GM23248 (cell line): ENCODE measurements around the gene HAND1. TPM values are rescaled to one million over a fixed set of nuclear protein-coding genes. Genes with fewer than 3 reads are reported as not detected.

Experiments used
- DNase-seq: peaks from one replicate; pipeline ENCODE4 v3.0.0-alpha.2; 2015
- H2AFZ ChIP-seq: fragments of 200-600 bp; sonication (generic); 2 replicates; pipeline ENCODE4 v1.6.1; 2016; ENCODE audit warnings: antibody characterized with exemption
- H3F3A ChIP-seq: fragments of 200-600 bp; sonication (generic); 2 replicates; pipeline ENCODE4 v1.6.1; 2016; ENCODE audit warnings: mild to moderate bottlenecking, antibody characterized with exemption, mixed run types; ENCODE audit not compliant: insufficient read depth
- H3K27ac ChIP-seq: fragments of 200-600 bp; sonication (generic); 2 replicates; pipeline ENCODE4 v1.5.1; 2016; ENCODE audit warnings: mild to moderate bottlenecking
- H3K27me3 ChIP-seq: fragments of 200-600 bp; sonication (generic); replicated peaks from 2 replicates; pipeline ENCODE4 v1.6.1; 2016; ENCODE audit warnings: mild to moderate bottlenecking; ENCODE audit not compliant: insufficient read depth
- H3K36me3 ChIP-seq: fragments of 200-600 bp; sonication (generic); 2 replicates; pipeline ENCODE4 v1.6.1; 2016; ENCODE audit warnings: low read depth, mild to moderate bottlenecking
- H3K4me1 ChIP-seq: fragments of 200-600 bp; sonication (generic); 2 replicates; pipeline ENCODE4 v1.6.1; 2016; ENCODE audit warnings: mild to moderate bottlenecking; ENCODE audit not compliant: insufficient read depth
- H3K4me2 ChIP-seq: fragments of 200-600 bp; sonication (generic); one replicate; pipeline ENCODE4 v1.6.1; 2016; ENCODE audit warnings: mild to moderate bottlenecking; ENCODE audit not compliant: unreplicated experiment
- H3K4me3 ChIP-seq: fragments of 200-600 bp; sonication (generic); 2 replicates; pipeline ENCODE4 v1.5.1; 2016; ENCODE audit warnings: mild to moderate bottlenecking
- H3K79me2 ChIP-seq: fragments of 200-600 bp; sonication (generic); 2 replicates; pipeline ENCODE4 v1.6.1; 2016; ENCODE audit warnings: mild to moderate bottlenecking; ENCODE audit not compliant: insufficient read depth
- H3K9ac ChIP-seq: fragments of 200-600 bp; sonication (generic); 2 replicates; pipeline ENCODE4 v1.6.1; 2016; ENCODE audit warnings: mild to moderate bottlenecking
- H3K9me2 ChIP-seq: fragments of 200-600 bp; sonication (generic); 2 replicates; pipeline ENCODE4 v1.6.1; 2016; ENCODE audit warnings: mixed run types, mild to moderate bottlenecking, moderate library complexity; ENCODE audit not compliant: insufficient read depth
- H3K9me3 ChIP-seq: fragments of 200-600 bp; sonication (generic); one replicate; pipeline ENCODE4 v1.6.1; 2017; ENCODE audit warnings: low read depth
- H4K20me1 ChIP-seq: fragments of 200-600 bp; sonication (generic); 2 replicates; pipeline ENCODE4 v1.6.0; 2016; ENCODE audit not compliant: insufficient read depth
- EZH2 ChIP-seq: fragments of 200-600 bp; sonication (generic); IDR thresholded peaks from 2 replicates; pipeline ENCODE4 v1.6.1; 2018; ENCODE audit warnings: antibody characterized with exemption, mild to moderate bottlenecking; ENCODE audit not compliant: insufficient read depth, poor library complexity, severe bottlenecking
- EZH2phosphoT487 ChIP-seq: fragments of 200-600 bp; sonication (generic); IDR thresholded peaks from 2 replicates; pipeline ENCODE4 v1.6.1; 2018; ENCODE audit warnings: antibody characterized with exemption, moderate library complexity, mild to moderate bottlenecking, low read depth; ENCODE audit not compliant: insufficient read depth
- WGBS, 2 experiments: methylation state at CpG; one replicate each; pipeline ENCODE4 v1.1.6; 2015 to 2017; ENCODE audit warnings: low lambda C conversion rate in 2 of 2, low coverage in 1 of 2; ENCODE audit errors: missing lambda C conversion rate in 2 of 2; 5-methylcytosine and 5-hydroxymethylcytosine counted together
- in situ Hi-C: fragments of 300-500 bp; cut with MboI; formaldehyde crosslinking; loops from 2 replicates; pipeline ENCODE4 v1.15.0; 2020
- polyA plus RNA-seq: library from polyadenylated mRNA; unstranded; fragments of >200 nt; fragmentation: Nextera tagmentation; extraction: Ambion mirVana; gene quantifications from 2 replicates; pipeline ENCODE4 v1.2.1, GENCODE V29; 2016
- total RNA-seq: library from RNA; depleted of rRNA; stranded (reverse); fragments of >200 nt; shearing (Covaris generic); gene quantifications from 2 replicates; pipeline ENCODE4 v1.2.3, GENCODE V29; 2014

HAND1 gene
- total and polyA plus RNA-seq, 2 experiments from 2014 or later = not detected

- DNase-seq = peak; percentile 58
These were observed 45.7 kb upstream of the HAND1 start for GRCh38 chr5:154523709-154524108.

GRCh38 chr5:154523104-154523503 lies 45.1 kb upstream of the HAND1 start:
- in situ Hi-C loops = no loop called here
- no peak for DNase-seq
- no peak overlapping the region for H3K27ac ChIP-seq

More at GRCh38 chr5:154523709-154524108, 45.7 kb upstream of the HAND1 start:
- no peak overlapping the region for H3K27ac ChIP-seq
- H3K27me3 ChIP-seq = peaks cover 30% of the 10 kb centered on the region
- H3K9me2 ChIP-seq = no peaks in the 10 kb centered on the region
- H3K4me1 ChIP-seq = 0 out of 2 replicates have a peak, but pooled peaks cover 6% of the 10 kb centered on the region
- no peaks in the 10 kb centered on the region for H4K20me1 ChIP-seq
- no peak overlapping the region for H3K4me3 ChIP-seq
- no peak overlapping the region for H2AFZ ChIP-seq
- in situ Hi-C loops = no loop called here
- H3K79me2 ChIP-seq = no peaks in the 10 kb centered on the region
- H3K9me3 ChIP-seq = no peaks in the 10 kb centered on the region
- H3K36me3 ChIP-seq = no peaks in the 10 kb centered on the region
- no peak overlapping the region for H3K9ac ChIP-seq
- WGBS, 2 experiments = 33 to 45% methylated on average over 3 of the region's 3 CpGs
- no peak overlapping the region for H3K4me2 ChIP-seq
- TF ChIP-seq EZH2phosphoT487 (no peak), EZH2 (no peak)
- no peaks in the 10 kb centered on the region; the same call in 1 of the 2 replicates for H3F3A ChIP-seq

DNA sequence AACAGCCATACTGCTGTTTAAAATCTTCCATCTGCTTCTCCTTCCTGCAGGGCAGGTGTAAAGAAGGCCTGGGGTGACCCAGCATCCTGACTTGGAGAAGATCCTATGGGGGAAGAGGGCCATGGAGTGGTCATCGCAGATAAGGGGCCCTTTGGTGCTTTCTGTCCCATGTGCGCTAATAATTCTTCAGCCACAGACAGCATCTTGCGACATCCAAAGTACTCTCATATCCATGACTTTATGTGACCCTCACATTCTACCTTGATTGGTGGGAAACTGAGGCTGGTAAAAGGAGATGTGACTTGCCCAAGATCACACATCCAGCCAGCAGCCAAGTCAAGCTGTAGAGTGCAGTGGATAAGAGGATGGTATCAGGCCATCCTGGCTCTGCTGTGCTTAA lies 44.3 kb upstream of the HAND1 start:
- TF ChIP-seq EZH2 (no peak), EZH2phosphoT487 (no peak)
- no peak overlapping the region for H3K4me2 ChIP-seq
- peaks cover 32% of the 10 kb centered on the region for H3K27me3 ChIP-seq
- H4K20me1 ChIP-seq = no peaks in the 10 kb centered on the region
- DNase-seq = no peak
- H3K4me3 ChIP-seq = no peak overlapping the region
- H3K79me2 ChIP-seq = no peaks in the 10 kb centered on the region
- no peaks in the 10 kb centered on the region for H3K9me2 ChIP-seq
- H3K36me3 ChIP-seq = no peaks in the 10 kb centered on the region
- in situ Hi-C loops = no loop called here
- H3K9ac ChIP-seq = no peak overlapping the region
- 95 to 97% methylated on average over 3 of the region's 3 CpGs for WGBS, 2 experiments
- H3K27ac ChIP-seq = no peak overlapping the region
- 0 out of 2 replicates have a peak, but pooled peaks cover 6% of the 10 kb centered on the region for H3K4me1 ChIP-seq
- H3F3A ChIP-seq = no peaks in the 10 kb centered on the region; the same call in 1 of the 2 replicates
- H2AFZ ChIP-seq = no peak overlapping the region
- H3K9me3 ChIP-seq = no peaks in the 10 kb centered on the region

More at GRCh38 chr5:154523104-154523503, 45.1 kb upstream of the HAND1 start:
- Histone ChIP-seq H3K9me2 (no peaks in the 10 kb centered on the region), H3K27me3 (peaks cover 30% of the 10 kb centered on the region), H3K9ac (no peak overlapping the region), H3K4me3 (no peak overlapping the region), H3K79me2 (no peaks in the 10 kb centered on the region), H4K20me1 (no peaks in the 10 kb centered on the region), H3K4me2 (no peak overlapping the region), H2AFZ (no peak overlapping the region), H3K36me3 (no peaks in the 10 kb centered on the region), H3K9me3 (no peaks in the 10 kb centered on the region), H3K4me1 (0 out of 2 replicates have a peak, but pooled peaks cover 6% of the 10 kb centered on the region), H3F3A (no peaks in the 10 kb centered on the region; the same call in 1 of the 2 replicates)
- TF ChIP-seq EZH2phosphoT487 (no peak), EZH2 (no peak)
- WGBS, 2 experiments = 88 to 91% methylated on average over 4 of the region's 4 CpGs

DNA sequence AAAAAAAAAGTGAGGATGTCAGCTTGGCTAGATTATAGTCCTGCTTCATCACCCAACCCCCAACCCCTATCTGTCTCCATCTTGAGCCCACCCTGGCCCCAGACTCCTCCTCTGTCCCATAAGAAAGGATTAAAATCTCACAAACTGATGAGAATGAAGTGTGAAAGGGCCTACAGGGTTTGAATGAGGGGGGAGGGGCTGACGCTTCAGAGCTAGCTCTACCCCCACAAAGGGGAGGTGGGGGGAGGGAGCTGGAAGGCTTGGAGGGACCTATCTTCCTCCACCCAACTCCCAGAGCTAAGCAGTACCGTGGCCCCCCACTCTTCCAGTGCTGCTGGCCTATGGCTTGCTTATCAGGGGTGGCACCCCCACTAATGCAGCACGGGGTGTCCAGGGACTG lies 43.7 kb upstream of the HAND1 start:
- Histone ChIP-seq H3K9me2 (no peaks in the 10 kb centered on the region), H3K36me3 (no peaks in the 10 kb centered on the region), H2AFZ (no peak overlapping the region), H3K9ac (no peak overlapping the region), H3K4me3 (no peak overlapping the region), H3F3A (no peaks in the 10 kb centered on the region; the same call in 1 of the 2 replicates), H3K4me2 (no peak overlapping the region), H3K4me1 (0 out of 2 replicates have a peak, but pooled peaks cover 6% of the 10 kb centered on the region), H3K27ac (no peak overlapping the region), H3K27me3 (peaks cover 27% of the 10 kb centered on the region), H4K20me1 (no peaks in the 10 kb centered on the region), H3K9me3 (no peaks in the 10 kb centered on the region), H3K79me2 (no peaks in the 10 kb centered on the region)
- DNase-seq = no peak
- in situ Hi-C loops = no loop called here
- TF ChIP-seq EZH2phosphoT487 (no peak), EZH2 (no peak)
- whole genome bisulfite sequencing, 2 experiments = 59 to 65% methylated on average over 2 to 3 of the region's 3 CpGs
